Testis (tissue), 2 donors: ENCODE data around the gene CERK.

ENCODE experiments used
- CTCF ChIP-seq, 3 experiments: fragments of 450-650 bp in 2 of 3; fragments of 200-600 bp in 1 of 3; sonication (generic) in 1 of 3; IDR thresholded peaks; one replicate each; pipeline ENCODE4 v1.5.1; 2016 to 2019; ENCODE audit warnings: antibody characterized with exemption in 3 of 3, mild to moderate bottlenecking in 2 of 3, moderate library complexity in 1 of 3
- POLR2A ChIP-seq: fragments of 450-650 bp; IDR thresholded peaks from one replicate; pipeline ENCODE4 v1.6.1; 2017; ENCODE audit warnings: antibody characterized with exemption, mild to moderate bottlenecking, moderate library complexity

DNA sequence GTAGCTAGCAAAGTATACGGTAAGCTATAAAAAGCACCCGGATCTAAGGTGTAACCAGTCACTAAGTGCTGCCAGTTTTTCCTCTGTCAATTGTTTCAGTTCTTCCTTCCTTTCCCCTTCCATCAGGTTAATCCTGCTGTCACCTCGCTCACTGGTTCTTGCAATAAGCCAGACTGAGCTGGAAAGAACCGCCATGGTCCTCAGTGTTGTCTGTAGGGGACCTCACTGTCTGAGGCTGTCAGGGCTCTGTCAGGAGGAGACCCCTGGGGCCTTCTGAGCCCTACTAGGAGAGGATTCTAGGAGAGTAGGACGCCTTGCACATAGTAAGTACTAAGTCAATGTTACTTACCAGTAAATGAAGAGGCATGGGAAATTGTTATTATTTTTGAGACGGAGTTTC is 23.0 kb upstream of the CERK start:
- TF ChIP-seq POLR2A (no peak), CTCF (IDR thresholded peaks at IDR 0.05) (no peak)
